Activated naive CD8-positive, alpha-beta T cell (primary cell): ENCODE data around the gene GFPT2.

Experiments used
- H3K27ac Mint-ChIP-seq: one replicate; pipeline ENCODE4 v1.8.0; 2021; ENCODE audit warnings: mixed read lengths
- H3K27me3 Mint-ChIP-seq: one replicate; pipeline ENCODE4 v1.8.0; 2021; ENCODE audit warnings: mixed read lengths
- H3K36me3 Mint-ChIP-seq: one replicate; pipeline ENCODE4 v1.8.0; 2021; ENCODE audit warnings: mixed read lengths
- H3K4me1 Mint-ChIP-seq: one replicate; pipeline ENCODE4 v1.8.0; 2021; ENCODE audit warnings: low read depth, mixed read lengths
- H3K4me3 Mint-ChIP-seq: one replicate; pipeline ENCODE4 v1.8.0; 2021; ENCODE audit warnings: mild to moderate bottlenecking, mixed read lengths
- H3K9me3 Mint-ChIP-seq: one replicate; pipeline ENCODE4 v1.8.0; 2021; ENCODE audit warnings: low read depth, mixed read lengths

GFPT2 gene

DNA sequence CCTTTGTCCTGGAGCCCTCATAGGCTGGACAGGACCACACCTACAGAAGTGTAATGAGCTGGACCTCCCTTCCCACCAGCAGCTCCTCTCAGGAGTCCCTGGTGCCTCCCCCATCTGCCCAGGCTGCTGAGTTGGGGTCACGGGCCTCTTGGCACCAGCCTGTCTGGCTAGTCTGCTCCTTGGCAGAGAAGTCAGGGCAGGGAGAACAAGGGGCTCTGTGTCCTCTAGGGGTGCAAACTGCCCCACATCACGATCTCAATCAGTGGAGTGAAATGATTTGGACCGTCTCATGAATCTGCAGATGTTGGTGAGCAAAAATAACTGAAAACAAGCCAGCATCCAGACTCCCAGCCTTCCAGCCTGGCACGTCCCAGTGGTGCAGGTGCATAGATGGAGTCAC lies 14.9 kb upstream of the GFPT2 start:
- Mint-ChIP-seq H3K27ac (no peak overlapping the region), H3K4me1 (no peaks in the 10 kb centered on the region), H3K4me3 (no peak overlapping the region), H3K27me3 (no peaks in the 10 kb centered on the region), H3K36me3 (no peaks in the 10 kb centered on the region), H3K9me3 (no peaks in the 10 kb centered on the region)

DNA sequence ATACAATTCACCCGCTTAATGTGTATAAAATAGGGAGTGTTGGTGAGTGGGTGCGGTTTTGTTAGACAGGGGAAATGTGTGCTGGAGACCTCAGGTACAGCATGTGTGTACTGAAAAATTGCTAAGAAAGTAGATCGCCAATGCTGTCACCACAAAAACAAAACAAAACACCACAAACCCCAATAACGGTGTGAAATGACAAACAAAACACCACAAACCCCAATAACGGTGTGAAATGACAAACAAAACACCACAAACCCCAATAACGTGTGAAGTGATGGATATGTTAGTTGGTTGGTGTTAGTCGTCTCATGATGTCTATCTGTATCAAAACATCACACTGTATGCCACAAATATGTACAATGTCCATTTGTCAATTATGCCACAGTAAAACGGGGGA lies 14.2 kb upstream of the GFPT2 start:
- Mint-ChIP-seq H3K27me3 (no peaks in the 10 kb centered on the region), H3K4me3 (no peak overlapping the region), H3K4me1 (no peaks in the 10 kb centered on the region), H3K27ac (no peak overlapping the region), H3K9me3 (no peaks in the 10 kb centered on the region), H3K36me3 (no peaks in the 10 kb centered on the region)

DNA sequence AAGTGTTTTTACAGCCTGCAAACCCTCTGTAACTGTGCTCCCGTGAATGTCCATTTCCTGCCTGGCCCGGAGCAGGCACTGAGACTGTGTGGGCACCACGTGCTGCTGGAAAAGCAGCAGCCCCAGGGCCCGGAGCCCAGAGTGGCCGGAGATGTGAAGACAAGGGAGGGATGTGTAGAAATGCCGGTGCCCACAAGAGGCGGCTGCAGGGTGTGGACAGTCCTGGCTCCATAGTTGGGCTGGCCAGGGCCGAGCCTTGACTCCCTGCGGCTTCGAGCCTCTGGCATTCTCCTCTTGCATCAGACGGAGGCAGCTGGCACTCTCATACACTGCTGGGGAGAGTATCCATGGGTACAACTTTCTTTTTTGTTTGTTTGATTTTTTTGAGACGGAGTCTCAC lies 13.2 kb upstream of the GFPT2 start:
- Mint-ChIP-seq H3K4me1 (no peaks in the 10 kb centered on the region), H3K27me3 (no peaks in the 10 kb centered on the region), H3K27ac (no peak overlapping the region), H3K4me3 (no peak overlapping the region), H3K36me3 (no peaks in the 10 kb centered on the region), H3K9me3 (no peaks in the 10 kb centered on the region)

DNA sequence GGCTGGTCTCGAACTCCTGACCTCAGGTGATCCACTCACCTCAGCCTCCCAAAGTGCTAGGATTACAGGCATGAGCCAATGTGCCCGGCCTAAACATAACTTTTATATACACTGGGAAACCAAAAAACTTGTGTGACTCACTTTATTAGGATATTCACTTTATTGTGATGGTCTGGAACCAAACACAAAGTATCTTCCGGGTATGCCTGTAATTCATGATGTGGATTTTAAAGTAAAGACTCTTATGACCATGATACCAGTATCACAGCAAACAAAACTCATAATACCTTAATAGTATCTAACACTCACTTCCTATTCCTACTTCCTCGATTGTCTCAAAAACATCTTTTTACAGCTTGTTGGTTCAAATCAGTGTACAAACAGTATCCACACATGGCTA lies 12.7 kb upstream of the GFPT2 start:
- Mint-ChIP-seq H3K27me3 (no peaks in the 10 kb centered on the region), H3K27ac (no peak overlapping the region), H3K4me3 (no peak overlapping the region), H3K4me1 (no peaks in the 10 kb centered on the region), H3K36me3 (no peaks in the 10 kb centered on the region), H3K9me3 (no peaks in the 10 kb centered on the region)

DNA sequence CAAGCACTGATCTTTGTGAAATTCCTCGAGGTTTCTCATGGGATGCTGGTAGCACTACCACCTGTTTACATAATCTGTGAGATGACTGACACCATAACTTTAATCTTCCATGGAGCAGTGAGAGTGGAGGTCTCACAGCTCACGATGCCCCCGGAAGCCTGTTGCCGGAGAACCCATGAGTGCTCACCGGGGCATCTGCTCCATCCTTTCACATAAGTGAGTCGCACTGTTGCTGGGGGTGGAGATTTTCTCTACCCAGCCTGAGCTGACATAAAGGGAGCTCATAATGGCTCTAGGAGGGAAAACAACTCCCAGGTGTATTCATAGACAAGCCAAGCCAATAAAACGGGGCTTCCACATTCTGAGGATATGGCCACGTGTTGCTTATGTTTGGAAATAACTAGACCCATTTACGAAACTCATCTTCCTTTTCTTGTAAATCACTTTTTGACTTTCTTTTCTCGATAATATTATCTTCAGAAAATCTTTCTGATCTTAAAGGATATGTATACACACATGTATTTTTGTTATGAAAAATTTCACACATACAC lies 11.2 kb upstream of the GFPT2 start:
- no peaks in the 10 kb centered on the region for H3K9me3 Mint-ChIP-seq
- H3K27ac Mint-ChIP-seq = no peak overlapping the region
- no peak overlapping the region for H3K4me3 Mint-ChIP-seq
- no peaks in the 10 kb centered on the region for H3K27me3 Mint-ChIP-seq
- no peaks in the 10 kb centered on the region for H3K4me1 Mint-ChIP-seq
- no peaks in the 10 kb centered on the region for H3K36me3 Mint-ChIP-seq

DNA sequence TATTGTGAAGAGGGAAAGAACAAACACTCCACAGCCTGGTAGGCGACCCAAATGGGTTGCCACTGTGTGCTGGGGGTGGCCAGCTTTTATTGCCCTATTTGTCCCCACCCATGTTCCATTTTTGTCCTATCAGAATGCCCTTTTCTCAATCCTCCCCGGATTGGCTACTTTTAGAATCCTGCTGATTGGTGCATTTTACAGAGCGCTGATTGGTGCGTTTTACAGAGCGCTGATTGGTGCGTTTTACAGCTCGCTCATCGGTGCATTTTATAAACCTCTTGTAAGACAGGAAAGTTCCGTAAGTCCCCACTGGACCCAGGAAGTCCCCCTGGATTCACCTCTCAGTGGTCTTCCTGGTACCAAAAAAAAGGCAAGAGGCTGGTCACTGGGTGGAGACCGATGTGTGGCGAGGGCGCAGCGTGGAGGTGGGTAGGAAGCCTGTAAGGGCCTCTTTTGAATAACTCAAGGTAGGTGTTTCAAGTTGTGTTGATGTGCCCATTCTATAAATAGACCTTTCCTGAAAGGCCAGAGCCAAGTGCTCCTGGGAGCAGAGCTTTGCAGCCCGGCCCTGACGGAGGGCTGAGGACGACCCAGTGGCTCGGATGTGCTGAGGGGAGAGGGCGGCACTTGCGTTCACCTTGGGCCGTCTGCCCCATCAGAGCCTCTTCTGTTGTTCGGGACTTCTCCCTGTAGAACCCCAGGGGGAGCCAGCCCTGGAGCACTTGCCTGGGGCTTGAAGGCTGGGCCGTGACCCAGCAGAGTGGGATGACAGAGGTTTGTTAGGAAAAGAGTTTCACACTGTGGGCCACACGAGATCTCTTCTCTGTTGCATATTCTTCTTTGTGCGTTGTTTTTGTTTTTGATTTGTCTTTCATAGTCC lies 7.2 kb upstream of the GFPT2 start:
- H3K36me3 Mint-ChIP-seq = no peaks in the 10 kb centered on the region
- H3K9me3 Mint-ChIP-seq = no peaks in the 10 kb centered on the region
- no peak overlapping the region for H3K4me3 Mint-ChIP-seq
- H3K27ac Mint-ChIP-seq = no peak overlapping the region
- H3K4me1 Mint-ChIP-seq = no peaks in the 10 kb centered on the region
- H3K27me3 Mint-ChIP-seq = peaks cover 7% of the 10 kb centered on the region

DNA sequence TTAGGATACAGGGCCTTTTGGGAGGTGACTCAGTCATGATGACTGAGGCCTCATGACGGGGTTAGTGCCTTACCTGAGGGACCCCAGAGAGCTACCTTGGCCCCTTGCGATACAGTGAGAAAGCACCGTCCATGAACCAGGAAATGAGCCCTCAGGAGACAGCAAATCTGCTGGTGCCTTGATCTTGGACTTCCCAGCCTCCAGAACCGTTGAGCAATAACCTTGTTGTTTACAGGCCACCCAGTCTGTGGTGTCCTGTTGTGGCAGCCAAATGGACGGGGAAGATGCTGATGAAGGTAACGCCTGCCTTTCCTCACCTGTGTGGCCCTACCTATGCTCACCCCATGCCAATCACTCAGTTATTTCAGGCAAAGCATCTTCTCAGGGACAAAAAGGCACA lies 5.6 kb upstream of the GFPT2 start:
- Mint-ChIP-seq H3K27ac (no peak overlapping the region), H3K36me3 (no peaks in the 10 kb centered on the region), H3K4me3 (no peak overlapping the region), H3K27me3 (peaks cover 12% of the 10 kb centered on the region), H3K4me1 (peaks cover 5% of the 10 kb centered on the region), H3K9me3 (no peaks in the 10 kb centered on the region)

DNA sequence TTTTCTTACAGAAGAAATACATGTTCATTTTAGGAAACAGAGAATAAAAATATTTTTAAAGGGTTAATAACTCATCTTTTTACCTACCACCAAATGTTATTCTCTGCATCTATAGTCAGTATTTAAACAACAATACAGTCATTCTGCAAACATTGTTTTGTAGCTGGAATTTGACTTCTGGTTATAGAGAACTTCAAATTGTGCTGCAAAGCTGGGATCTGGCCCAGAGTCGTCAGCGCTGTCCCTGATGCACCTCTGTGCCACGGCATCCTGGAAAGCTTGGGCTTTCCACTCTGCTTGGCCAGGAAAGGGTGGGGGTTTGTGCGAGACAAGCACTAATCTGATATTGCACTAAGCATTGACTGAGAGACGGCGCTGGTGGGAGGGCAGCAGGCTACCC lies 5.0 kb upstream of the GFPT2 start:
- no peaks in the 10 kb centered on the region for H3K9me3 Mint-ChIP-seq
- peaks cover 5% of the 10 kb centered on the region for H3K4me1 Mint-ChIP-seq
- no peak overlapping the region for H3K27ac Mint-ChIP-seq
- no peak overlapping the region for H3K4me3 Mint-ChIP-seq
- H3K27me3 Mint-ChIP-seq = peaks cover 12% of the 10 kb centered on the region
- H3K36me3 Mint-ChIP-seq = no peaks in the 10 kb centered on the region

DNA sequence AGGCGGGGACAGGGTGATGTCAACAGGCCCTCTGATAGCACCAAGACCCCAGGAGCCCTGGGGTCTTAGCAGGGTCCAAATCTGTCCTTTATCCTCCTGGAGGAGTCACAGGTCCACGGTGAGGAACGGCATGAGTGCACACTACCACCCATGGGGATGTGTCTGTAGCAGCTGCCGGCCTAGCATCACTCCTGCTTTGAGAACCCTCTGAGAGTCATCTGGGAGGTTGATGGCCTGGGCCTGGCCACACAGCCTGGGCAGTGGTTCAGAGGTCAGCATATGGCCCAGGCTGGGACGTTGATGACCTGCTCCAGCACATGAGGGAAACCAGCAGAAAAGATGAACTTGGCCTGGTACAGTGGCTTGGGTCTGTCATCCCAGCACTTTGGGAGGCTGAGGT lies 1.8 kb upstream of the GFPT2 start:
- Mint-ChIP-seq H3K36me3 (no peaks in the 10 kb centered on the region), H3K27ac (no peak overlapping the region), H3K27me3 (peaks cover 18% of the 10 kb centered on the region), H3K4me1 (peaks cover 7% of the 10 kb centered on the region), H3K4me3 (peak overlapping the region; percentile 5), H3K9me3 (no peaks in the 10 kb centered on the region)

DNA sequence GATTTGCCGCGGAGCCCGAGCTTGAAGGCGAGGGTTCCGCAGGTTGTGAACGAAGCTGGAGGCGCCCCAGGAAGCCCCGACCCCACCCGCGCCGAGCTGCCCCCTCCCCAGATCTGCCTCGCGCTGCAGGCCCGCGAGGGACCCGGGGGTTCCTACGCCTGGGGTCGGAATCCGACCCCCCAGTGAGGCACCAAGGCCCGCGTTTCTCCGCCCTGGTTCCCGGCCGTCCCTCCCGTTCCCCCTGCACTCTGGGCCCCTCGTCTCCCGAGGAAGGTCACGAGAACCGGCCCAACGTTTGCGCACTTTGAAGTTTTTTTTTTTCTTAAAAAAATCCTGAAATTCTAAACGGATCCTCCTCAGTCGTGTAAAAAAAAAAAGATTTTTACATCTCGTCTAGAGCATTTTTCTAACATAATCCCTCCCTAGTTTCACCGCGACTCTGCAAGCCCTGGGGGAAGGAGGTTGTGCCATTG lies 880 bp upstream of the GFPT2 start:
- Mint-ChIP-seq H3K27me3 (peaks cover 18% of the 10 kb centered on the region), H3K9me3 (no peaks in the 10 kb centered on the region), H3K27ac (no peak overlapping the region), H3K4me3 (peak overlapping the region; percentile 81), H3K36me3 (no peaks in the 10 kb centered on the region), H3K4me1 (peaks cover 7% of the 10 kb centered on the region)

DNA sequence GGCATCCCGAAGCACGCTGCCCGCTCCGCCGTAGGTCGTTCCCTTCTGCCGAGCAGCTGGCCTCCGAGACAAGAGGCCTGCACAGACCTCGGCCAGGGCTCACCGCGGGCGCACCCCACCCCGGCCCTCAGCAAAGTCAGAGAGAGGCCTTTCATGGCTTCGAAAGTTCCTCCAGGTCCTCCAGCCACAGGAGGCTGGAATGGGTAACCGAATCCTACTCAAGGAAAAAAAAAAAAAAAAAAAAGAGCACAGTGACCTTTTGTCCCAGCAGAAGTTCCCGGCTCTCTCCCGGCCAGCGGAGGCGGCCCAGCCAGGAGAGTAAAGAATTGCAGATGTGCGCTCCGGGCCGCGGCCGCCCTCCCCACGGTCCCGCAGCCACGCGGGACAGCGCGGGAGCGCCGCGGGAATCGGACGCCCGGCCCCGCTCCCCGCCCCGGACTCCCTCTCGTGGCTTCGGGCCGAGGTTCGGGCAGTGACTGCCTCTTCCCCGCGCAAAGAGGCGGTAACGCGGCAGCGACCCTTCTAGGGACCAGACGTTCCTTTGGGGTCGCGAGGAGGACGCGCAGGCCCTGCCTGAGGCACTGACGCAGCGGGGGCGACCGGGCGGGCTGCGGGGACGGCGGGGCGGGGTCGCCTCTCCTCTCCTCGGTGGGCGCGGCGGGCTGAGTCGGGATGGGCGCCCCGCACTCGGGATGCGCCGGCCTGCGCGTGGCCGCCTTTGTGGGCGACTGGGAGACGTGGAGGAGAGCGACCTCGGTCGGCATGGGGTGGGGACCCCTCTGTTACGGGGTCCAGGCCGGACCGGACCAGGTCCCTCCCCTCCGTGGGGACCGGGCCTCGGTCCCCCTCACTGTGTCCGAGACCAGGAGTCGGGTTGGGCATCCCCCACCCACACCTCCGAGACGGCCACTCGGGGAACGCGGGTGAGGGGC lies 754 bp downstream of the GFPT2 start:
- peak overlapping the region; percentile 72 for H3K4me3 Mint-ChIP-seq
- H3K9me3 Mint-ChIP-seq = no peaks in the 10 kb centered on the region
- H3K27ac Mint-ChIP-seq = no peak overlapping the region
- peaks cover 7% of the 10 kb centered on the region for H3K4me1 Mint-ChIP-seq
- H3K36me3 Mint-ChIP-seq = no peaks in the 10 kb centered on the region
- H3K27me3 Mint-ChIP-seq = peaks cover 18% of the 10 kb centered on the region

DNA sequence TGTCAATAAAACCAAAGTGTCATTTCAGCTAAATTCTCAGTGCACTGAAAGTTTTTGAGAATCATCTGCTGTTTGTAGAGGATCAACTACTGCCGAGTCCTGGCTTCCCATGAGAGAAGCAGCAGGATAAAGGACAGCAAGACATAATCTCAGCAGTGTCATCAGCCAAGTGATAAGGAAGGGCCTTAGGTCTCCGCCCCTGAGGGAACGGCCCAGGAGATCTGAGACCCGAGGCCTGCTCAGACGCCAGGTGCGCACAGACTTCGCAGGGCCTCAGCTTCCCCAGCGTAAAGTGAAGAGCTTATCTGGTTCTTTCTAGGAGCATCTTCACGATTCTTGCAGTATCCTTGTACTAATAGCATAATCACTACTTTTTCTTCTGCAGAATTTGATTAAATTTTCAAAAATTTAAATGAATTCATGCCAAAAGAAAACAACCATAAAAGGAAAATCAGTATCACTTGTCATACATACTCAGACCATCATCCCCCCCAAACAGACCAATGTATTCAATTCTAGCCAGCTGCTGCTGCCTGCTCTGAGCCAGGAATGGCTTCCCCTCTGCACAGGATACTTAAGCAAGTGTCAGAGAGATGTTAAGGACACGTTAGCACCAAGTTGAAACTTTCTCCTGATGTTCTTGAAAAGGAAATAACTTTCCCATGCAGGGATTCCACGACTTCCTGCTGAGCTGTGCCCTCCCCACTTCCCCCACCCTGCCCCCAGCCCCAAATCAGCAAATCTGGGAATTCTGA lies 2.2 kb downstream of the GFPT2 start:
- Mint-ChIP-seq H3K27me3 (peaks cover 12% of the 10 kb centered on the region), H3K36me3 (no peaks in the 10 kb centered on the region), H3K4me1 (peaks cover 7% of the 10 kb centered on the region), H3K27ac (no peak overlapping the region), H3K9me3 (no peaks in the 10 kb centered on the region), H3K4me3 (no peak overlapping the region)

DNA sequence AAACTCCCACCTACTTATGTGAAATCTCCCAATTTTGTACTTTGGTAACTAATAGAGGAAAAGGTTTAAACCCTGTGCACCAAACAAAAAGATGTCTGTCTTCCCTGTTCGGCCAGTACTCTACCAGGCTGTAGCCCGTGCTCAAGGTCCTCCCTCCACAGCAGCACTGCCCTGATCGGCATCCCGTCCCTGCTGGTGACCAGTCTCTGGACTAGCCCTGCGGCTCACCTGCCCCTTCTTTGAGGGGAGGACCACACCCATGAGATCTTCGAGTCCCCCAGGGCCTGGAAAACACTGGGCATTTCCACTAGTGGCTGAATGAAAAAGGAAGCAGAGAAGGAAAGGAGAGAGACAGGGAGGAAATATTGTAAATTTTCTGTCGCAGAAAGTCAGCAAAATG lies 2.8 kb downstream of the GFPT2 start:
- Mint-ChIP-seq H3K4me1 (peaks cover 7% of the 10 kb centered on the region), H3K27ac (no peak overlapping the region), H3K4me3 (no peak overlapping the region), H3K9me3 (no peaks in the 10 kb centered on the region), H3K27me3 (peaks cover 12% of the 10 kb centered on the region), H3K36me3 (no peaks in the 10 kb centered on the region)

DNA sequence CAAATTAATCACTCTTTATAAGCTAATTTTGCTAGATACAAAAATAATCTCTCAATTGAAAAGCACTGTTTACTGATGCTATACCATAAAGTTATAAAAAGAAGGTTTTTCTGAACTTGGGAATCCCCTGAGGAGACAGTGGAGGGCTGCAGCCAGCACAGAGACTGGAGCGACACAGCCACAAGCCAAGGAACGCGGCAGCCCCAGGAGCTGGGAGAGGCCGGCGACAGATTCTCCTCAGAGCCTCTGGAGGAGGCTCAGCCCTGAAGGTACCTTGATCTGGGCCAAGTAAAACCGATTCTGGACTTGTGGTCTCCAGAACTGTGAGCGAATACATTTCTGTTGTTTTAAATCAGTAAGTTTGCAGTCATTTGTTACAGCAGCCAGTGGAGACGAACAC lies 3.7 kb downstream of the GFPT2 start:
- Mint-ChIP-seq H3K27me3 (peaks cover 10% of the 10 kb centered on the region), H3K27ac (no peak overlapping the region), H3K4me3 (no peak overlapping the region), H3K9me3 (no peaks in the 10 kb centered on the region), H3K4me1 (peaks cover 6% of the 10 kb centered on the region), H3K36me3 (no peaks in the 10 kb centered on the region)
